Epithelial cell of esophagus (primary cell): ENCODE results near the gene CTBP2.
A peak's percentile ranks its signal among the peaks of the same experiment; 100 is the strongest.

Source experiments
- DNase-seq: peaks from one replicate; pipeline ENCODE4 v3.0.0; 2010; ENCODE audit warnings: low read depth
- H3K4me3 ChIP-seq: 2 replicates; pipeline ENCODE4 v1.5.1; 2011; ENCODE audit warnings: mild to moderate bottlenecking, low read length, control low read depth
- TF ChIP-seq, protein P1 (sequence below): IDR thresholded peaks from 2 replicates; pipeline ENCODE4 v1.5.1; 2011; ENCODE audit warnings: low read depth, mild to moderate bottlenecking, low read length, control low read depth, inconsistent platforms; ENCODE audit not compliant: insufficient read depth; ENCODE audit errors: missing control alignments

The CTBP2 gene

DNA sequence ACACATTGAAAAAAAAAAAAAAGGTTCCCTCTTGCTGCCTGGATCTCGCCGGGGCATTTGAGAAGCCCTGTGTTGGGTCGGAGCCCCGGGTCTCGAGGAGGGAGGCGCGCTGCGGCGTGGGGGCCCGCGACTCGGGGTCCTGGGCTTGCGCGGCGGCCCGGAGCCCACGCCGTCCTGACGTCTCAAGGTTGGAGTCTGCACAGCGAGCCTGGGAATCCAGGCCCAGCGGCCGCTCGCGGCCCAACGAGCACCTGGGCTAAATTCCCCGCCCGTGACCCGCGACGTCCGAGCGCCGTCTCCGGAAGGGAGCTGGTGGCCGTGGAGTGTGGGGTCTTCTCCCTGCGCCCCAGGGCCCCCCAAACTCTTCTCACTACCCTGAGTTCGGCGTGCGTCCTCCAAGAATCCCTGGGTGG is 1.4 kb upstream of the CTBP2 start:
- TF ChIP-seq, protein P1, sequence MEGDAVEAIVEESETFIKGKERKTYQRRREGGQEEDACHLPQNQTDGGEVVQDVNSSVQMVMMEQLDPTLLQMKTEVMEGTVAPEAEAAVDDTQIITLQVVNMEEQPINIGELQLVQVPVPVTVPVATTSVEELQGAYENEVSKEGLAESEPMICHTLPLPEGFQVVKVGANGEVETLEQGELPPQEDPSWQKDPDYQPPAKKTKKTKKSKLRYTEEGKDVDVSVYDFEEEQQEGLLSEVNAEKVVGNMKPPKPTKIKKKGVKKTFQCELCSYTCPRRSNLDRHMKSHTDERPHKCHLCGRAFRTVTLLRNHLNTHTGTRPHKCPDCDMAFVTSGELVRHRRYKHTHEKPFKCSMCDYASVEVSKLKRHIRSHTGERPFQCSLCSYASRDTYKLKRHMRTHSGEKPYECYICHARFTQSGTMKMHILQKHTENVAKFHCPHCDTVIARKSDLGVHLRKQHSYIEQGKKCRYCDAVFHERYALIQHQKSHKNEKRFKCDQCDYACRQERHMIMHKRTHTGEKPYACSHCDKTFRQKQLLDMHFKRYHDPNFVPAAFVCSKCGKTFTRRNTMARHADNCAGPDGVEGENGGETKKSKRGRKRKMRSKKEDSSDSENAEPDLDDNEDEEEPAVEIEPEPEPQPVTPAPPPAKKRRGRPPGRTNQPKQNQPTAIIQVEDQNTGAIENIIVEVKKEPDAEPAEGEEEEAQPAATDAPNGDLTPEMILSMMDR: no peak
- no peak for DNase-seq
- H3K4me3 ChIP-seq: peak overlapping the region; percentile 56

DNA sequence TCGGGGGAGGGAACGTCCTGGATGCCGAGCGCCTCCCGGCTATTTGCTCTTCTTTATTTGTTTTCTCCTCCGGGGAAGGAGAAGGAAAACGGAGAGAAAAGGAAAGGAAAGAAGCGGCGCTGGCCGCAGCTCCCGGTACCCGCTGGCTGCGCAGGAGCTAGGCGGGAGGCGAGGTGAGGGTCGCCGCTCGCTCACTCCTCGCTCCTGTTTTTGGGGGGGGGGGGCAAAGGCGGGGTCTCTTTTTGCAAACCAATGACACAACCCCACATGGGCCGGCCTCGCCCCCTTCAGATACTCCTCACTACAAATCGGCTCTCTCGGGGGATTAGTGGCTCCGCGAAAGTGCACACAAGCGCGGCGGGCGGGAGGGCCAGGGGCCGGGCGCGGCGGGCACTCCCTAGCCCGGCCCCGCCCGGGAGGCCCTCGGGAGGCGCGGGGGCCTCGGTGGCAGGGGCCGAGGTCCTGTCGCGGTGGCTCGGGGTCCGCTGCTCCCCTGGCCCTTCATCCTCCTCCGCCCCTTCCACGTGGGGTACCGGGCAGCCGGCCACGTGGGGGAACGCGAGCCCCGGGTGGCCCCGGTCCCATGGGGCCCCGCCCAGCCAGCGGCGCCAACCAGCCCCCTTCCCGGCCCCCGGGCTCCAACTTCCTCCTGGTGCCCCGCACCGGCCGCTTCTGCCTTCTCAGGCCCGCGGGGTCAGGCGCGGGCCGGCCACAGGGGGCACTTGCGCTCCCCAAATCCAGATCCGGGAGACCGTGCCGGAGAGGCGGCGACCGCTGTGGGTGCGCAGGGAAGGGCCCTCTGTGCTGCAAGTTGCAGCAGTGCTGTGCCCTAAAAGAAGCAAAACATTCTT is 718 bp upstream of the CTBP2 start:
- H3K4me3 ChIP-seq: peak overlapping the region; percentile 56
- peak; percentile 78 for DNase-seq
- TF ChIP-seq, protein P1: peak; percentile 31

DNA sequence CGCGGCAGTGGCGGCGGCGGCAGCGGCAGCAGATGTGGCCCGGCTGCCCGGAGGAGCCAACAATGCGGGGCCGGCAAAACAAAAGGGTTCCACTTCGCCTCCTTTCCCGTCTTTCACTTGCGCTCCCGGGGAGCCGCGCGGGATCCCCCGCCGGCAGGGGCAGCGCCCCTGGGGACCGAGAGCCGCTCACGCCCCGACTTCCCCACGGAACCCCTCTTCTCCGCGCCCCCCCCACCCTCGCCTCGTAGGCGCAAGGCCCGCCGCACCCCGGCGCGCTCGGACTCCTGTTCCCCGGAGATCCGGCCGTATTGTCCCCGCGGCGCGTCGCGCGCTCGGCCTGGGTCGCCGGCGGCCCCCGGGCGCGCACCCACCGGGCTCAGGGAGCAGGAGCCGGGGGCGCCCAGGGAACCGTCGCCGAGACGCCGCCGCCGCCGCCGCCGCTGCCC is 854 bp downstream of the CTBP2 start:
- H3K4me3 ChIP-seq: peak overlapping the region; percentile 60

DNA sequence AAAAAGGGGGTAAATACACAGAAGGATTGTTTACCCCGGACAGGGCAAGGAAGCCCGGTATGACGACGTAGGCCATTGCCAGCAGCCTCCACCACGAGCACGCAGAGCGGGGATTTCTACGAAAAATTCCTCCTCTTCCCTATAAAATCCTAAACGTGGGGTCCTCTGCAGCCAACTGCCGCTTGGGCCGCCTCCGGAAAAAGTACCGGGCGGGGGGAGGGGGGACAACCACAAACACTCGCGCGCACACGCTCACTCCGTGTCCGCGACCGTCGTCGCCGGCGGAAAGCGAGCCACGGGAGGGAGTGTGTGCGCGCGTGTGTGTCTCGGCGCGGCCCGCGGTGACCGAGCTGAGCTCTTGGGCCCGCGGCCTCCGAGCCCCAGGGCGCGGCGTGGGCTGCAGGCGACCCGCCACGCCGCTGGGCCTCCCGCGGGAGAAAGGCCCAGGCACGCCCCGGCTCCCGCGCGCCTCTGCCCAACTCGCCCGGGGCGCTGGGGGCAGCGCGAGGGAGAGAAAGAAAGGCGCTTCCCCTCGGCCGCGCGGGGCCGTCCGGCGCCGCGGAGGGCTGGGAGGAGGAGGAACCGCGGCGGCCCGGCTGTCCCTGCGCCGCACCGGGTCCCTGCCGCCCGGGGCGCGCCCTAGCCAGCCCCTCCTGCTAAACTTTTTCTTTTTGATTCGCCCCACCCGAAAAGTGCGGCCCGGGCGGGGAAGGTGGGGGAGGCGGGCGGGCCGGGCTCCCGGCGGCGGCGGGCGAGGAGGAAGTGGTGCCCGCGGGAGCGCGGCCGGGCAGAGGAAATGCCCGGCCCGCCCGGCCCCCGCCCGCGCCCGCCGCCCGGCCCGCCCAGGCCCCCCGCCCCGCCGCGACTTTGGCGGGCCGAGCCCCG is 1.5 kb downstream of the CTBP2 start:
- TF ChIP-seq, protein P1: no peak
- DNase-seq: no peak
- H3K4me3 ChIP-seq: peak overlapping the region; percentile 79

More for the DNA sequence above, 854 bp downstream of the CTBP2 start:
- TF ChIP-seq, protein P1: no peak
- no peak for DNase-seq

DNA sequence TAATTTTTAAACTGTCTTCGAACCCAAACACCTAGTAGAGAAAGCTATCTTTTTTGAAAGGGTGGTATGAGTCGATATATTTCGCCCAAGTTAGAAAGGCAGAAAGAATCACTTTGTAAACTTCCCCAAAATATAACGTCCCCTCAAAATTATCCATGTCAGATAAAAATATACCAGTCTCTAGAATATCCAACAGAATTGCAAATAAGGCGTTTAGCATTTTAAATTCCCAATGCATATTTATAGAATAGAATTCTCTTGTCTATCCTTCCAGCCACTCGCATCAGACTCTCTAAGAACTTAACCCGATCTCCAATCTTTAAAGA is 2.1 kb downstream of the CTBP2 start:
- H3K4me3 ChIP-seq: peak overlapping the region; percentile 79
- no peak for DNase-seq
- TF ChIP-seq, protein P1: no peak

DNA sequence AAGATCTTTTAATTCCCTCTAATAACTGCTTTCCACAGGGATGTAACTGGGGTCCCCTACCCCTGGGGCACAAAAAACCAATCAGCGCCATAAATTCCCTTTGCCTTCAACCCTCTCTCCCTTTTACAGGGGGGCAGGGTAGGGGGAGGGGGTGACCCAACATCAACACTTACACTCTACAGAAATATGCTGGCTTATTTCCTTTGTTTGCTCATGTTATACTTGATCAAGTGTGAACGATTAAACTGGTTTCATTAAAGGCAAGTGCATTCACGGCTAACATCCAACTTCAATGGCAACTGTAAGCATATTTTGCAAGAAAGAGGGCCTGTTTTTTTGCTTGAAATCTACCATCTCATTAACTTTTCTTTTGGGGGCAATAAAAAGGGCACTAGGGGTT is 2.9 kb downstream of the CTBP2 start:
- TF ChIP-seq, protein P1: no peak
- H3K4me3 ChIP-seq: peak overlapping the region; percentile 79
- no peak for DNase-seq
